ENCODE data around the gene ITGB7. TPM values are rescaled to one million over a fixed set of nuclear protein-coding genes. Genes with fewer than 3 reads are reported as not detected.
"Not testable (repeated sequence)": the region's sequence is repeated elsewhere in the genome, so short reads cannot be mapped to it uniquely, and the experiment has no call there.

Gene ITGB7
- total RNA-seq, 1 donor, result 49.8 TPM

GRCh38 chr12:53172352-53172751 is 34.7 kb downstream of the ITGB7 start:
- no peaks in the 10 kb centered on the region for H3K27me3 ChIP-seq (ENCODE audit: insufficient read depth, low read length)

GRCh38 chr12:53171725-53172329 is 35.2 kb downstream of the ITGB7 start:
- Histone ChIP-seq H3K27me3 (ENCODE audit: insufficient read depth, low read length) (no peaks in the 10 kb centered on the region), H3K4me3 (ENCODE audit: low read length) (no peak overlapping the region), H3K4me1 (ENCODE audit: insufficient read depth, low read length) (no peaks in the 10 kb centered on the region), H3K9me3 (ENCODE audit: low read depth, low read length) (no peaks in the 10 kb centered on the region)

More at GRCh38 chr12:53172352-53172751, 34.7 kb downstream of the ITGB7 start:
- Histone ChIP-seq H3K9me3 (ENCODE audit: low read depth, low read length) (no peaks in the 10 kb centered on the region), H3K4me1 (ENCODE audit: insufficient read depth, low read length) (no peaks in the 10 kb centered on the region), H3K4me3 (ENCODE audit: low read length) (no peak overlapping the region)

- Histone ChIP-seq H3K4me3 (ENCODE audit: low read length) (no peak overlapping the region), H3K27me3 (ENCODE audit: insufficient read depth, low read length) (no peaks in the 10 kb centered on the region), H3K4me1 (ENCODE audit: insufficient read depth, low read length) (no peaks in the 10 kb centered on the region), H3K9me3 (ENCODE audit: low read depth, low read length) (no peaks in the 10 kb centered on the region)
Measured at GRCh38 chr12:53170876-53171724, 36.0 kb downstream of the ITGB7 start.

DNA sequence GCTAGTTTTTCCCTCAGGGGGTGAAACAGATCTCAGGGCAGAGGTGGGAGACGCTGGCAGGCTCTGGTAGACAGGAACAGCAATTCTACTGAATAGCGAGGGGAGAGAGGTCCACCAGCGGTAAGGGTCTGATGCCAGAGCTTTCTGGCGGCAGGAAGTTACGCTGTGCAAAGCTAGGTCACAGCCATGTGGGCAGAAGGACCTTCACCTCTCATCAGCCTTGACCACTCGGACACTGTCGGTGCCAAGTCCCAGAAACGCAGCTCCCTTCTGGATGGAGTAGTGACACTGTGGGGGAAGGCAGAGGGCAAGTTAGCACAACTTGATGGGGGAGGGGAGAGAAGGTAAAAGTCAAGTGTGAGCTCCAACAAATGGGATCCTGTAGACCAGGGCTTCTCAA is 36.8 kb downstream of the ITGB7 start:
- no peaks in the 10 kb centered on the region for H3K4me1 ChIP-seq (ENCODE audit: insufficient read depth, low read length)
- no peaks in the 10 kb centered on the region for H3K27me3 ChIP-seq (ENCODE audit: insufficient read depth, low read length)
- no peak overlapping the region for H3K4me3 ChIP-seq (ENCODE audit: low read length)
- H3K9me3 ChIP-seq (ENCODE audit: low read depth, low read length), result no peaks in the 10 kb centered on the region

DNA sequence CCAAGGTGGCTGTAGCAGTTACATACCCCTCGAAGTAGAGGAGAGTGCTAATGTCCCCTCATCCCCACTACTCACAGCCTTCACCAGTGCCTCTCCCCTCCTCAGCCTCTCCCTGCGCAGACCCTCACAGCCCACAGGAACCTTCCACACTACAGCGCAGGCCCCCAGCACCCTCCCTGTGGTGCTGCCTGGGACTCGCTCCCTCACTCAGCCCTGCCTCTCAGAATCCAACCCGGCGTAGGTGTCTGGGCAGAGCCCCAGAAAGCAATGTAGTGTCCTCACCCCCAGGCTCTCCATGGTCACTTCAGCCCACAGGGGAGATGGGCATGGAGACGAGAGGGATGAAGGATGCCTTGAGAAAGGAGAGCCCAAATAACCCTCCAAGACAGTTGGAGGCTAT is 37.4 kb downstream of the ITGB7 start:
- H3K9me3 ChIP-seq (ENCODE audit: low read depth, low read length), result no peaks in the 10 kb centered on the region

DNA sequence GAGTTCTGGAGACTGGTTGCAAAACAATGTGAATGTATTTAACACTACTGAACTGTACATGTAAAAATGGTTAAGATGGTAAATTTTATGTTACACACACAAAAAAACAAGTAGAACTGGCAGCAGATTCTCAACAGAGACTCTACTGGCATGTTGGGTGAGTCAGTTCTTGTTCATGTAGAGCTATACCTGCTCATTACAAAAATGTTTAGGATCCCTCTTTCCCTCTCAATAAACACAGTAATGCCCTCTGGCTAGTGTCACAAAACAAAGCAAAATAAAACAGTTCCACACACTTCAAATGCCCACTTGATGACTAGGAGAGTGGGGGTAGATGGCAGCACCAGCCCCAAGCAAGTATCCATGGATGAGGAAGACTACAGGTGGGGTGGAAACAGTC is 40.2 kb downstream of the ITGB7 start:
- no peak overlapping the region for H3K4me3 ChIP-seq (ENCODE audit: low read length)
- no peaks in the 10 kb centered on the region for H3K9me3 ChIP-seq (ENCODE audit: low read depth, low read length)
- no peaks in the 10 kb centered on the region for H3K27me3 ChIP-seq (ENCODE audit: insufficient read depth, low read length)
- H3K4me1 ChIP-seq (ENCODE audit: insufficient read depth, low read length), result no peaks in the 10 kb centered on the region

More for the DNA sequence above, 37.4 kb downstream of the ITGB7 start:
- H3K4me3 ChIP-seq (ENCODE audit: low read length), result no peak overlapping the region
- H3K4me1 ChIP-seq (ENCODE audit: insufficient read depth, low read length), result no peaks in the 10 kb centered on the region
- no peaks in the 10 kb centered on the region for H3K27me3 ChIP-seq (ENCODE audit: insufficient read depth, low read length)

GRCh38 chr12:53163008-53163407 is 44.0 kb downstream of the ITGB7 start:
- H3K9me3 ChIP-seq (ENCODE audit: low read depth, low read length); H3K4me1 ChIP-seq (ENCODE audit: insufficient read depth, low read length); H3K27me3 ChIP-seq (ENCODE audit: insufficient read depth, low read length); H3K4me3 ChIP-seq (ENCODE audit: low read length): not testable (repeated sequence)

- Histone ChIP-seq H3K4me3 (ENCODE audit: low read length) (no peak overlapping the region), H3K27me3 (ENCODE audit: insufficient read depth, low read length) (no peaks in the 10 kb centered on the region), H3K4me1 (ENCODE audit: insufficient read depth, low read length) (peaks cover 8% of the 10 kb centered on the region), H3K9me3 (ENCODE audit: low read depth, low read length) (no peaks in the 10 kb centered on the region)
Measured at GRCh38 chr12:53161119-53161911, 45.7 kb downstream of the ITGB7 start.

GRCh38 chr12:53160673-53161072 is 46.4 kb downstream of the ITGB7 start:
- H3K4me3 ChIP-seq (ENCODE audit: low read length), result no peak overlapping the region
- H3K27me3 ChIP-seq (ENCODE audit: insufficient read depth, low read length), result no peaks in the 10 kb centered on the region
- H3K9me3 ChIP-seq (ENCODE audit: low read depth, low read length), result no peaks in the 10 kb centered on the region
- peaks cover 8% of the 10 kb centered on the region for H3K4me1 ChIP-seq (ENCODE audit: insufficient read depth, low read length)

DNA sequence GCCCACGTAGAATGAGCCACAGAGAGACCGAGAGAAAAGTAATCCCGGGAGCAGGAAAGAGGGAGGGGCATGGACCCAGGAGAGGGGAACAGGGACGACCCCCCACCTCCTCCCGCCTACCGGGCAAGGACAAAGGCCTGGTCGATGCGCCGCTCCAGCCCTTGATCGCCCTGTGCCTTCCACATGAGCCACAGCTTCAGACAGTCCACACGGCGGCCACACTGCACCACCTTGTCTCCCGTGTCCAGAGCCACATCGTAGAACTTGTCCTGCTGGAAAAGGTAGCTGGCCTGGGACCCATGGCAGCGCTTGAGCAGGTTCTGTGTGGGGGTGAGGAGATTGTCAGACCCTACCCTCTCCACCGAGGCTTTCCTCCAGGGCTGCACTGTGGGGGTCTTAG is 47.1 kb downstream of the ITGB7 start:
- no peaks in the 10 kb centered on the region for H3K9me3 ChIP-seq (ENCODE audit: low read depth, low read length)
- no peaks in the 10 kb centered on the region for H3K27me3 ChIP-seq (ENCODE audit: insufficient read depth, low read length)
- peaks cover 8% of the 10 kb centered on the region for H3K4me1 ChIP-seq (ENCODE audit: insufficient read depth, low read length)
- no peak overlapping the region for H3K4me3 ChIP-seq (ENCODE audit: low read length)

DNA sequence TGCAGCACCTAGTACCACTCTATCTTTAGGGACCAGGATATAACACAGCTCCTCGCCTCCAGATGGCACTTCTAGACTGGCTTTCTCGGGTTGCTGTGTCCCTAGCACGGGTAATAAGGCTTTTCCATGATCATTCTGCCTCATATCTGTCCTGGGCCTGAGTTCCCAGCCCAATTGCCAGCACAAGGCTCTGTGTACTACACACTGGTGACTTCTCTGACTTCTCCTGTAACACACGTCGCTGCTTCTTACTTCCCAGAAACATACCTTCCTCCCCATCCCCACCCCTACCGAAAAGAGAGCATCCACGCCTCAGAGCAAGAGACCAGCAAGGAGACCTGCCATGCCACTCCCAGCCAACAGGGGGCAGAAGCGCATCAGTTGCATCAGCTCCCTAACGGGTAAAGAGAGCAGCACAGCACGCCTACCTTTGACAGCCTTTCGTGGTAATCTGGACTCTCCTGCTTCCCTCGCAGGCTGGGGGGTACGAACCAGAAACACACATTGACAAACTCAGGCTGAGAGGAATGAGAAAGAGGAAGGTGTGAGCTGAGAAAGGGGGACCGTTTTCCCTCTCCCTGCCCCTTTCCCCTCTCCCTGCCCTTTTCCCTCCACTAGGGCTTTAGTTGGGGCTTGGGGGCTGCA is 47.7 kb downstream of the ITGB7 start:
- Histone ChIP-seq H3K4me3 (ENCODE audit: low read length) (no peak overlapping the region), H3K9me3 (ENCODE audit: low read depth, low read length) (no peaks in the 10 kb centered on the region), H3K27me3 (ENCODE audit: insufficient read depth, low read length) (no peaks in the 10 kb centered on the region), H3K4me1 (ENCODE audit: insufficient read depth, low read length) (peaks cover 8% of the 10 kb centered on the region)

DNA sequence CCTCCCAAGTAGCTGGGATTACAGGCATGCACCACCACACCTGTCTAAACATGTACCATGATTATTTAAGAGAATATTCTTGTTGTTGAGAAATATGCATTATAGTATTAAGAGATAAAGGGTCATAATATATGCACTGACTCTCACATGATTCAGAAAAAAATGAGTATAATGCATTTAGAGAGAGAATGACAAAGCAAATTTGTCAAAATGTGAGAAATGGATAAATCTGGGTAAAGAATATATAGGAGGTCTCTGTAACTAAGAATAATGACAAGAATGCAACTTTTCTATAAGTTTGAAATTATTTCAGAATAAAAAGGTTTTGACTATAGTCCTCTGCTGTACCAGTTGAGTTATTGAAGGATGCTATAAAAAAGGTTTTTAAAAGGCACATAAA is 54.7 kb downstream of the ITGB7 start:
- Histone ChIP-seq H3K9me3 (ENCODE audit: low read depth, low read length) (no peaks in the 10 kb centered on the region), H3K27me3 (ENCODE audit: insufficient read depth, low read length) (no peaks in the 10 kb centered on the region), H3K4me1 (ENCODE audit: insufficient read depth, low read length) (no peaks in the 10 kb centered on the region), H3K4me3 (ENCODE audit: low read length) (no peak overlapping the region)

DNA sequence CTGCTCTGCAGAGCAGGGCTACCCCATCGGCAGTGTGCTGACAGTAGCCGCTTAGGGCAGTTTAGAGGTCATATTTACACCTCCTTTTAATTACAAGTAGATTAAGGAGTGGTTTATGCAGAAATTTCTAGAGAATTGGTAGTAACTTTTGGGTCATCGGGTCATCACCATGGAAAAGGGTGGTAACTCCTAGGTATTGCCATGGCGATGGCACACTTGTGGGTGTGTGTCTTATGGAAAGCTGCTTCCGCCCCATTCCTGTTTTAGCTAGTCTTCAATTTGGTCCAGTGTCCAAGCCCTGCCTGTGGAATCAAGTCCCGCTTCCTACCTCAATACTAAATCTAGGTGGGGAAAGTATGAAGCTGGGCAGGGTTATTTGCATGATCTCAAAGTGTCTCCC is 56.0 kb downstream of the ITGB7 start:
- Histone ChIP-seq H3K27me3 (ENCODE audit: insufficient read depth, low read length) (no peaks in the 10 kb centered on the region), H3K4me3 (ENCODE audit: low read length) (no peak overlapping the region), H3K4me1 (ENCODE audit: insufficient read depth, low read length) (no peaks in the 10 kb centered on the region), H3K9me3 (ENCODE audit: low read depth, low read length) (no peaks in the 10 kb centered on the region)

DNA sequence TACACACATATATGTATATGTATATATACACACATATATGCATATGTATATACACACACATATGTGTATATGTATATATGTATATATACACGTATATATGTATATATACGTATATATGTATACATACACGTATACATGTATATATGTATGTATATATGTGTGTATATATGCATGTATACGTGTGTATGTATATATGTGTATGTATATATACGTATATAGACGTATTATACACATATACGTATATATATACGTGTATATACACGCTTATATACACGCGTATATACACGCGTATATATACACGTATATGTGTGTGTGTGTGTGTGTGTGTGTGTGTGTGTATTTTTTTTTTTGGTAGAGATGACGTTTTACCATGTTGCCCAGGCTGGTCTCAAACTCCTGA is 59.4 kb downstream of the ITGB7 start:
- H3K27me3 ChIP-seq (ENCODE audit: insufficient read depth, low read length), result no peaks in the 10 kb centered on the region
- no peak overlapping the region for H3K4me3 ChIP-seq (ENCODE audit: low read length)
- H3K4me1 ChIP-seq (ENCODE audit: insufficient read depth, low read length), result no peaks in the 10 kb centered on the region
- H3K9me3 ChIP-seq (ENCODE audit: low read depth, low read length), result no peaks in the 10 kb centered on the region

- H3K27me3 ChIP-seq (ENCODE audit: insufficient read depth, low read length), result no peaks in the 10 kb centered on the region
- H3K9me3 ChIP-seq (ENCODE audit: low read depth, low read length), result no peaks in the 10 kb centered on the region
- no peak overlapping the region for H3K4me3 ChIP-seq (ENCODE audit: low read length)
- no peaks in the 10 kb centered on the region for H3K4me1 ChIP-seq (ENCODE audit: insufficient read depth, low read length)
Measured at GRCh38 chr12:53147181-53147580, 59.9 kb downstream of the ITGB7 start.

Measured in mononuclear cell (primary cell).